ENCODE measurements around the gene UBL4A.

The UBL4A gene

GRCh38 chrX:154462396-154462795 lies 24.0 kb downstream of the UBL4A start:
- no peak for DNase-seq (ENCODE audit: low spot score)

GRCh38 chrX:154460326-154460725 lies 26.1 kb downstream of the UBL4A start:
- DNase-seq (ENCODE audit: low spot score), result no peak

- no peak for DNase-seq (ENCODE audit: low spot score)
Observed at GRCh38 chrX:154459832-154460231, 26.6 kb downstream of the UBL4A start.

- DNase-seq (ENCODE audit: low spot score), result no peak
Observed at GRCh38 chrX:154458954-154459778, 27.2 kb downstream of the UBL4A start.

GRCh38 chrX:154458116-154458953 lies 28.1 kb downstream of the UBL4A start, which contains the start of gene PLXNA3:
TSS of gene PLXNA3 (plus strand) at chrX:154458281. CDS start at chrX:154460184, 1,903 bp downstream.
- DNase-seq (ENCODE audit: low spot score), result peak; percentile 78

GRCh38 chrX:154457491-154458115 lies 28.8 kb downstream of the UBL4A start:
- DNase-seq (ENCODE audit: low spot score), result peak; percentile 90

GRCh38 chrX:154452823-154453222 lies 33.6 kb downstream of the UBL4A start:
- DNase-seq (ENCODE audit: low spot score), result no peak

- no peak for DNase-seq (ENCODE audit: low spot score)
Observed at GRCh38 chrX:154450312-154450711, 36.1 kb downstream of the UBL4A start.

- DNase-seq (ENCODE audit: low spot score), result no peak
Observed at GRCh38 chrX:154449618-154450017, 36.8 kb downstream of the UBL4A start.

GRCh38 chrX:154448484-154448883 lies 37.9 kb downstream of the UBL4A start:
- DNase-seq (ENCODE audit: low spot score), result no peak

GRCh38 chrX:154446430-154446829 lies 40.0 kb downstream of the UBL4A start:
- DNase-seq (ENCODE audit: low spot score), result no peak

GRCh38 chrX:154445776-154446175 lies 40.6 kb downstream of the UBL4A start:
- DNase-seq (ENCODE audit: low spot score), result no peak

- DNase-seq (ENCODE audit: low spot score), result no peak
Observed at GRCh38 chrX:154444755-154445246, 41.6 kb downstream of the UBL4A start.

GRCh38 chrX:154443992-154444754 lies 42.2 kb downstream of the UBL4A start, which contains the start of gene FAM50A:
TSS of gene FAM50A (plus strand) at chrX:154444141. CDS start at chrX:154444236, 95 bp downstream.
- peak; percentile 86 for DNase-seq (ENCODE audit: low spot score)

GRCh38 chrX:154443479-154443910 lies 42.9 kb downstream of the UBL4A start:
- no peak for DNase-seq (ENCODE audit: low spot score)

- DNase-seq (ENCODE audit: low spot score), result no peak
Observed at GRCh38 chrX:154441984-154442707, 44.3 kb downstream of the UBL4A start.

GRCh38 chrX:154441564-154441963 lies 44.9 kb downstream of the UBL4A start:
- no peak for DNase-seq (ENCODE audit: low spot score)

- no peak for DNase-seq (ENCODE audit: low spot score)
Observed at GRCh38 chrX:154440623-154441357, 45.6 kb downstream of the UBL4A start.

GRCh38 chrX:154439841-154440240 lies 46.6 kb downstream of the UBL4A start:
- DNase-seq (ENCODE audit: low spot score), result no peak

Data from iPS-NIHi11 (cell line).